ENCODE results near the gene ARHGAP24.

The ARHGAP24 gene
- total RNA-seq = 0.96 to 15.1 (median 2.8) reads per million in 18 experiments

- DNase-seq = peak; percentile 77 to 78
These were observed at the start of gene ARHGAP24 for GRCh38 chr4:85474818-85475630. ARHGAP24 (plus strand) TSS chr4:85475150.

GRCh38 chr4:85426366-85426765, 48.6 kb upstream of the ARHGAP24 start:
- DNase-seq = no peak

- no peak for DNase-seq
These were observed 47.8 kb upstream of the ARHGAP24 start for GRCh38 chr4:85427123-85427522.

GRCh38 chr4:85430226-85430625, 44.7 kb upstream of the ARHGAP24 start:
- DNase-seq = no peak

- DNase-seq = no peak
These were observed 44.3 kb upstream of the ARHGAP24 start for GRCh38 chr4:85430697-85431096.

GRCh38 chr4:85431156-85431555, 43.8 kb upstream of the ARHGAP24 start:
- no peak for DNase-seq

GRCh38 chr4:85431881-85432485, 43.0 kb upstream of the ARHGAP24 start:
- DNase-seq = no peak

- DNase-seq = no peak
These were observed 29.8 kb upstream of the ARHGAP24 start for GRCh38 chr4:85445050-85445639.

- no peak for DNase-seq
These were observed 28.6 kb upstream of the ARHGAP24 start for GRCh38 chr4:85446141-85446861.

GRCh38 chr4:85448906-85449890, 25.8 kb upstream of the ARHGAP24 start:
- no peak for DNase-seq

GRCh38 chr4:85452058-85452731, 22.8 kb upstream of the ARHGAP24 start:
- no peak for DNase-seq

- DNase-seq = no peak
These were observed 19.0 kb upstream of the ARHGAP24 start for GRCh38 chr4:85455942-85456341.

- no peak for DNase-seq
These were observed 17.0 kb upstream of the ARHGAP24 start for GRCh38 chr4:85457752-85458467.

- no peak for DNase-seq
These were observed 15.2 kb upstream of the ARHGAP24 start for GRCh38 chr4:85459736-85460135.

GRCh38 chr4:85474356-85474755, 594 bp upstream of the ARHGAP24 start:
- no peak for DNase-seq

GRCh38 chr4:85475631-85476233, 782 bp downstream of the ARHGAP24 start:
- no peak for DNase-seq

GRCh38 chr4:85476381-85476780, 1.4 kb downstream of the ARHGAP24 start:
- DNase-seq = no peak

GRCh38 chr4:85477534-85477933, 2.6 kb downstream of the ARHGAP24 start:
- DNase-seq = no peak

GRCh38 chr4:85478576-85478975, 3.6 kb downstream of the ARHGAP24 start:
- no peak for DNase-seq
